Measurements from ENCODE around the gene DNAJB5.
A peak's percentile ranks its signal among the peaks of the same experiment; 100 is the strongest.

Gene DNAJB5

GRCh38 chr9:34985311-34985899, 4.1 kb upstream of the DNAJB5 start:
- Histone ChIP-seq H4K20me1 (ENCODE audit: insufficient read depth, low read length) (no peaks in the 10 kb centered on the region), H3K79me2 (ENCODE audit: insufficient read depth, low read length) (no peaks in the 10 kb centered on the region), H3K27me3 (ENCODE audit: insufficient read depth, low read length, poor library complexity) (no peaks in the 10 kb centered on the region), H2AFZ (ENCODE audit: low read depth, low read length) (no peak overlapping the region), H3K36me3 (ENCODE audit: insufficient read depth, low read length) (no peaks in the 10 kb centered on the region), H3K9me3 (ENCODE audit: insufficient read depth, low read length, severe bottlenecking) (no peaks in the 10 kb centered on the region), H3K4me1 (ENCODE audit: insufficient read depth, low read length) (peaks cover 24% of the 10 kb centered on the region), H3K4me3 (ENCODE audit: low read depth in 1 of 2, low read length in 2 of 2) (no peak overlapping the region), H3K4me2 (ENCODE audit: insufficient read depth, low read length) (no peak overlapping the region), H3K27ac (ENCODE audit: low read length) (no peak overlapping the region), H3K9ac (ENCODE audit: low read depth, low read length) (no peak overlapping the region)
- TF ChIP-seq EZH2 (IDR thresholded peaks at IDR 0.05; ENCODE audit: borderline replicate concordance, low read depth, low read length, severe bottlenecking) (no peak), CTCF (IDR thresholded peaks at IDR 0.05; ENCODE audit: borderline replicate concordance, extremely low read depth, low read length, poor library complexity, severe bottlenecking) (peak; percentile 86)
- peak; percentile 63 for DNase-seq
- no peak for ATAC-seq (ENCODE audit: insufficient read depth, low read depth)

GRCh38 chr9:34986540-34987047, 3.0 kb upstream of the DNAJB5 start:
- Histone ChIP-seq H2AFZ (ENCODE audit: low read depth, low read length) (no peak overlapping the region), H3K27ac (ENCODE audit: low read length) (no peak overlapping the region), H3K4me2 (ENCODE audit: insufficient read depth, low read length) (no peak overlapping the region), H3K27me3 (ENCODE audit: insufficient read depth, low read length, poor library complexity) (no peaks in the 10 kb centered on the region), H3K36me3 (ENCODE audit: insufficient read depth, low read length) (no peaks in the 10 kb centered on the region), H3K9me3 (ENCODE audit: insufficient read depth, low read length, severe bottlenecking) (no peaks in the 10 kb centered on the region), H4K20me1 (ENCODE audit: insufficient read depth, low read length) (no peaks in the 10 kb centered on the region), H3K9ac (ENCODE audit: low read depth, low read length) (no peak overlapping the region), H3K79me2 (ENCODE audit: insufficient read depth, low read length) (no peaks in the 10 kb centered on the region), H3K4me3 (ENCODE audit: low read depth in 1 of 2, low read length in 2 of 2) (no peak overlapping the region), H3K4me1 (ENCODE audit: insufficient read depth, low read length) (peaks cover 28% of the 10 kb centered on the region)
- DNase-seq: peak; percentile 37
- no peak for TF ChIP-seq EZH2 (IDR thresholded peaks at IDR 0.05; ENCODE audit: borderline replicate concordance, low read depth, low read length, severe bottlenecking)
- TF ChIP-seq CTCF (IDR thresholded peaks at IDR 0.05; ENCODE audit: borderline replicate concordance, extremely low read depth, low read length, poor library complexity, severe bottlenecking): no peak
- no peak for ATAC-seq (ENCODE audit: insufficient read depth, low read depth)

GRCh38 chr9:34987160-34987901, 2.2 kb upstream of the DNAJB5 start:
- H3K9ac ChIP-seq (ENCODE audit: low read depth, low read length): no peak overlapping the region
- no peaks in the 10 kb centered on the region for H4K20me1 ChIP-seq (ENCODE audit: insufficient read depth, low read length)
- no peaks in the 10 kb centered on the region for H3K36me3 ChIP-seq (ENCODE audit: insufficient read depth, low read length)
- H3K4me3 ChIP-seq (ENCODE audit: low read depth in 1 of 2, low read length in 2 of 2): no peak overlapping the region
- ATAC-seq (ENCODE audit: insufficient read depth, low read depth) (no peak), DNase-seq (no peak)
- no peaks in the 10 kb centered on the region for H3K79me2 ChIP-seq (ENCODE audit: insufficient read depth, low read length)
- no peak for TF ChIP-seq CTCF (IDR thresholded peaks at IDR 0.05; ENCODE audit: borderline replicate concordance, extremely low read depth, low read length, poor library complexity, severe bottlenecking)
- no peak for TF ChIP-seq EZH2 (IDR thresholded peaks at IDR 0.05; ENCODE audit: borderline replicate concordance, low read depth, low read length, severe bottlenecking)
- peaks cover 28% of the 10 kb centered on the region for H3K4me1 ChIP-seq (ENCODE audit: insufficient read depth, low read length)
- no peaks in the 10 kb centered on the region for H3K27me3 ChIP-seq (ENCODE audit: insufficient read depth, low read length, poor library complexity)
- no peak overlapping the region for H3K27ac ChIP-seq (ENCODE audit: low read length)
- H3K9me3 ChIP-seq (ENCODE audit: insufficient read depth, low read length, severe bottlenecking): no peaks in the 10 kb centered on the region
- no peak overlapping the region for H2AFZ ChIP-seq (ENCODE audit: low read depth, low read length)
- no peak overlapping the region for H3K4me2 ChIP-seq (ENCODE audit: insufficient read depth, low read length)

All from DND-41 (cell line).